Caco-2 (cell line): ENCODE results near the gene MOCS1. TPM values are rescaled to one million over a fixed set of nuclear protein-coding genes. Genes with fewer than 3 reads are reported as not detected.

Source experiments
- BruUV-seq: library from RNA; stranded (reverse); fragments of 400-500 nt; replicated peaks from 2 replicates; lab custom pipeline; 2021; lab: Mats Ljungman, UMichigan
- CTCF ChIA-PET: fragments of 300-600 bp; sonication (Branson Sonifier 250); formaldehyde crosslinking; loops from one replicate; lab custom pipeline; 2022; ENCODE audit warnings: antibody characterized with exemption; lab: Charles Lee
- POLR2A ChIA-PET: fragments of 300-600 bp; sonication (Branson Sonifier 250); formaldehyde crosslinking; loops from one replicate; lab custom pipeline; 2022; ENCODE audit warnings: antibody characterized with exemption; lab: Charles Lee
- DNase-seq, 2 experiments: peaks; one replicate each; pipeline versions ENCODE4 v3.0.0 to v3.0.0-alpha.2; 2020 to 2022
- H3K27me3 ChIP-seq: replicated peaks from 2 replicates; pipeline ENCODE4 v1.6.0; 2011; ENCODE audit warnings: low read length; ENCODE audit not compliant: control insufficient read depth, insufficient read depth
- H3K36me3 ChIP-seq: 2 replicates; pipeline ENCODE4 v1.5.1; 2011; ENCODE audit warnings: low read length; ENCODE audit not compliant: control insufficient read depth, insufficient read depth
- H3K4me1 ChIP-seq: fragments of 250-450 bp; sonication (Bioruptor Pico); 2 replicates; pipeline ENCODE4 v1.5.1; 2020; ENCODE audit warnings: mild to moderate bottlenecking
- H3K4me3 ChIP-seq: 2 replicates; pipeline ENCODE4 v1.5.1; 2011; ENCODE audit warnings: low read depth, mild to moderate bottlenecking, control low read depth, low read length
- H3K9me3 ChIP-seq: fragments of 250-450 bp; sonication (Bioruptor Pico); 2 replicates; pipeline ENCODE4 v1.5.1; 2020; ENCODE audit warnings: mild to moderate bottlenecking, moderate library complexity
- H3K27ac Mint-ChIP-seq: one replicate; pipeline ENCODE4 v1.8.0; 2022; ENCODE audit warnings: mixed read lengths; ENCODE audit not compliant: unreplicated experiment
- H3K27me3 Mint-ChIP-seq: one replicate; pipeline ENCODE4 v1.8.0; 2022; ENCODE audit warnings: mixed read lengths; ENCODE audit not compliant: insufficient read depth, unreplicated experiment
- H3K36me3 Mint-ChIP-seq: one replicate; pipeline ENCODE4 v1.8.0; 2022; ENCODE audit warnings: mild to moderate bottlenecking, mixed read lengths; ENCODE audit not compliant: insufficient read depth, unreplicated experiment
- H3K4me1 Mint-ChIP-seq: one replicate; pipeline ENCODE4 v1.8.0; 2022; ENCODE audit warnings: low read depth, mixed read lengths; ENCODE audit not compliant: unreplicated experiment
- H3K4me3 Mint-ChIP-seq: one replicate; pipeline ENCODE4 v1.8.0; 2022; ENCODE audit warnings: mild to moderate bottlenecking, moderate library complexity, mixed read lengths; ENCODE audit not compliant: unreplicated experiment
- H3K9me3 Mint-ChIP-seq: one replicate; pipeline ENCODE4 v1.8.0; 2022; ENCODE audit warnings: mixed read lengths; ENCODE audit not compliant: unreplicated experiment
- CTCF ChIP-seq, 2 experiments: fragments of 200-600 bp in 1 of 2; IDR thresholded peaks; 1 replicate in 1 of 2; 2 replicates in 1 of 2; pipeline versions ENCODE4 v1.5.1 to v1.8.0; 2011 to 2022; ENCODE audit warnings: antibody characterized with exemption in 1 of 2, control low read depth in 1 of 2, inconsistent platforms in 1 of 2, low read depth in 1 of 2, low read length in 1 of 2, mild to moderate bottlenecking in 1 of 2, moderate library complexity in 1 of 2; ENCODE audit not compliant: insufficient read depth in 1 of 2, severe bottlenecking in 1 of 2, unreplicated experiment in 1 of 2
- intact Hi-C: fragments of 100-400 bp; cut with micrococcal nuclease; formaldehyde crosslinking; loops from one replicate; pipeline ENCODE4 v1.10.0; 2022; ENCODE audit not compliant: unreplicated experiment
- total RNA-seq: library from RNA; stranded (reverse); gene quantifications from 2 replicates; pipeline ENCODE4 v1.2.3, GENCODE V29; 2022

MOCS1 gene
- total RNA-seq, 1 experiment from 2014 or later, result 44.7 TPM

- TF ChIP-seq CTCF (IDR thresholded peaks at IDR 0.05; ENCODE audit: insufficient read depth in 1 of 2, low read depth in 1 of 2, low read length in 1 of 2, severe bottlenecking in 1 of 2, unreplicated experiment in 1 of 2), result no peak
- peaks cover 19% of the 10 kb centered on the region for H3K9me3 Mint-ChIP-seq
- H3K4me3 Mint-ChIP-seq, result no peak overlapping the region
- H3K9me3 ChIP-seq, result no peaks in the 10 kb centered on the region
- intact Hi-C loops, result no loop called here
- H3K4me1 ChIP-seq, result peaks cover 7% of the 10 kb centered on the region
- ChIA-PET POLR2A (no interaction called here), CTCF (no interaction called here)
- no peaks in the 10 kb centered on the region for H3K36me3 ChIP-seq
- H3K4me3 ChIP-seq, result no peak overlapping the region
- H3K4me1 Mint-ChIP-seq, result no peaks in the 10 kb centered on the region
- H3K27ac Mint-ChIP-seq, result no peak overlapping the region
- H3K36me3 Mint-ChIP-seq, result no peaks in the 10 kb centered on the region
- no TSS peak for BruUV-seq
- no peaks in the 10 kb centered on the region for H3K27me3 ChIP-seq
- no peaks in the 10 kb centered on the region for H3K27me3 Mint-ChIP-seq
- DNase-seq, result no peak
Observed at GRCh38 chr6:39982720-39983119, 48.5 kb upstream of the MOCS1 start.

GRCh38 chr6:39980839-39981580 lies 46.7 kb upstream of the MOCS1 start:
- TF ChIP-seq CTCF (IDR thresholded peaks at IDR 0.05; ENCODE audit: insufficient read depth in 1 of 2, low read depth in 1 of 2, low read length in 1 of 2, severe bottlenecking in 1 of 2, unreplicated experiment in 1 of 2), result peak; percentile 52 to 55
- H3K27me3 ChIP-seq, result no peaks in the 10 kb centered on the region
- BruUV-seq, result no TSS peak
- Mint-ChIP-seq H3K27ac (no peak overlapping the region), H3K4me1 (no peaks in the 10 kb centered on the region), H3K36me3 (no peaks in the 10 kb centered on the region), H3K4me3 (no peak overlapping the region), H3K27me3 (no peaks in the 10 kb centered on the region), H3K9me3 (peaks cover 22% of the 10 kb centered on the region)
- peak in 1 of 2 experiments; percentile 70 for DNase-seq
- POLR2A ChIA-PET, result no interaction called here
- H3K4me1 ChIP-seq, result peaks cover 7% of the 10 kb centered on the region
- CTCF ChIA-PET, result interaction anchor here (0.7 to 1.2 kb wide), 4 partner anchors 9 to 326 kb away, joined by 3 to 4 read pairs (median 3); no protein-coding TSS in a partner anchor
- no peak overlapping the region for H3K4me3 ChIP-seq
- intact Hi-C loops, result loop anchor here (1.0 kb wide), 1 partner anchor 327 kb away; no protein-coding TSS in a partner anchor
- no peaks in the 10 kb centered on the region for H3K9me3 ChIP-seq
- no peaks in the 10 kb centered on the region for H3K36me3 ChIP-seq

GRCh38 chr6:39979461-39980328 lies 45.4 kb upstream of the MOCS1 start:
- ChIA-PET CTCF (interaction anchor here (0.6 kb wide), 1 partner anchor 343 kb away, joined by 3 read pairs; no protein-coding TSS in a partner anchor), POLR2A (no interaction called here)
- H3K4me1 ChIP-seq, result peaks cover 7% of the 10 kb centered on the region
- Mint-ChIP-seq H3K9me3 (peaks cover 32% of the 10 kb centered on the region), H3K4me1 (no peaks in the 10 kb centered on the region), H3K27me3 (no peaks in the 10 kb centered on the region), H3K27ac (no peak overlapping the region), H3K4me3 (no peak overlapping the region), H3K36me3 (no peaks in the 10 kb centered on the region)
- H3K36me3 ChIP-seq, result no peaks in the 10 kb centered on the region
- no peak for DNase-seq
- no peak for TF ChIP-seq CTCF (IDR thresholded peaks at IDR 0.05; ENCODE audit: insufficient read depth in 1 of 2, low read depth in 1 of 2, low read length in 1 of 2, severe bottlenecking in 1 of 2, unreplicated experiment in 1 of 2)
- H3K4me3 ChIP-seq, result no peak overlapping the region
- intact Hi-C loops, result no loop called here
- no peaks in the 10 kb centered on the region for H3K27me3 ChIP-seq
- H3K9me3 ChIP-seq, result no peaks in the 10 kb centered on the region
- no TSS peak for BruUV-seq
